Trophoblast cell (in vitro differentiated cells and primary cell): Measurements from ENCODE around the gene PARP1.
"Not testable (repeated sequence)": the region's sequence is repeated elsewhere in the genome, so short reads cannot be mapped to it uniquely, and the experiment has no call there.

ENCODE experiments used
- DNase-seq, 2 donors: peaks; one replicate each; pipeline ENCODE4 v3.0.0-alpha.2; 2016
- H2AFZ ChIP-seq: 2 replicates; pipeline ENCODE4 v1.6.1; 2013; ENCODE audit warnings: low read length, moderate library complexity, mild to moderate bottlenecking; ENCODE audit not compliant: insufficient read depth, poor library complexity
- H2AK5ac ChIP-seq: 2 replicates; pipeline ENCODE4 v1.6.1; 2013; ENCODE audit warnings: mild to moderate bottlenecking, low read length
- H2BK120ac ChIP-seq: 2 replicates; pipeline ENCODE4 v1.6.1; 2013; ENCODE audit warnings: low read length, mild to moderate bottlenecking, moderate library complexity; ENCODE audit not compliant: insufficient read depth, poor library complexity
- H2BK12ac ChIP-seq: 2 replicates; pipeline ENCODE4 v1.6.1; 2013; ENCODE audit warnings: mild to moderate bottlenecking, low read length, moderate library complexity
- H2BK5ac ChIP-seq: 2 replicates; pipeline ENCODE4 v1.6.1; 2013; ENCODE audit warnings: low read length, low read depth, moderate library complexity, mild to moderate bottlenecking; ENCODE audit not compliant: poor library complexity
- H3K14ac ChIP-seq: 2 replicates; pipeline ENCODE4 v1.6.1; 2013; ENCODE audit warnings: mild to moderate bottlenecking, low read length
- H3K18ac ChIP-seq: 2 replicates; pipeline ENCODE4 v1.6.1; 2013; ENCODE audit warnings: mild to moderate bottlenecking, low read length
- H3K23ac ChIP-seq: 2 replicates; pipeline ENCODE4 v1.6.1; 2013; ENCODE audit warnings: low read length
- H3K27ac ChIP-seq: 2 replicates; pipeline ENCODE4 v1.5.1; 2013; ENCODE audit warnings: low read depth, mild to moderate bottlenecking, inconsistent platforms, low read length, moderate library complexity
- H3K27me3 ChIP-seq: 2 replicates; pipeline ENCODE4 v1.6.1; 2013; ENCODE audit warnings: inconsistent platforms, mild to moderate bottlenecking, low read length, moderate library complexity; ENCODE audit not compliant: insufficient read depth
- H3K36me3 ChIP-seq, 2 experiments: 1 replicate in 1 of 2; 2 replicates in 1 of 2; pipeline ENCODE4 v1.6.1; 2013; ENCODE audit warnings: low read length in 2 of 2, mild to moderate bottlenecking in 2 of 2, moderate library complexity in 1 of 2; ENCODE audit not compliant: insufficient read depth in 2 of 2, control insufficient read depth in 1 of 2
- H3K4ac ChIP-seq: 2 replicates; pipeline ENCODE4 v1.6.1; 2013; ENCODE audit warnings: low read depth, mild to moderate bottlenecking, low read length, moderate library complexity
- H3K4me1 ChIP-seq, 2 experiments: 1 replicate in 1 of 2; 2 replicates in 1 of 2; pipeline ENCODE4 v1.6.1; 2013; ENCODE audit warnings: low read length in 2 of 2, mild to moderate bottlenecking in 2 of 2, moderate library complexity in 1 of 2; ENCODE audit not compliant: insufficient read depth in 2 of 2, control insufficient read depth in 1 of 2
- H3K4me2 ChIP-seq: 2 replicates; pipeline ENCODE4 v1.6.1; 2013; ENCODE audit warnings: inconsistent platforms, mild to moderate bottlenecking, low read length, moderate library complexity
- H3K4me3 ChIP-seq: 2 replicates; pipeline ENCODE4 v1.5.1; 2013; ENCODE audit warnings: mild to moderate bottlenecking, low read depth, low read length, inconsistent platforms
- H3K79me1 ChIP-seq: one replicate; pipeline ENCODE4 v1.6.1; 2013; ENCODE audit warnings: low read length
- H3K79me2 ChIP-seq: 2 replicates; pipeline ENCODE4 v1.6.1; 2013; ENCODE audit warnings: low read length, mild to moderate bottlenecking; ENCODE audit not compliant: control insufficient read depth, insufficient read depth, poor library complexity
- H3K9ac ChIP-seq: 2 replicates; pipeline ENCODE4 v1.6.1; 2013; ENCODE audit warnings: mild to moderate bottlenecking, low read length
- H3K9me3 ChIP-seq: 2 replicates; pipeline ENCODE4 v1.6.1; 2013; ENCODE audit warnings: low read depth, mild to moderate bottlenecking, control low read depth, inconsistent platforms, low read length; ENCODE audit not compliant: insufficient read depth
- H4K12ac ChIP-seq: 2 replicates; pipeline ENCODE4 v1.6.1; 2013; ENCODE audit warnings: low read depth, mild to moderate bottlenecking, low read length, moderate library complexity
- H4K8ac ChIP-seq: 2 replicates; pipeline ENCODE4 v1.6.1; 2013; ENCODE audit warnings: low read depth, mild to moderate bottlenecking, low read length, moderate library complexity
- H4K91ac ChIP-seq: one replicate; pipeline ENCODE4 v1.6.1; 2013; ENCODE audit warnings: low read depth, mild to moderate bottlenecking, low read length, moderate library complexity
- WGBS: extraction: QIAGEN DNeasy Blood & Tissue Kit; methylation state at CpG from one replicate; pipeline ENCODE4 v1.1.7; 2013; ENCODE audit warnings: missing lambda C conversion rate; ENCODE audit not compliant: insufficient read length, insufficient coverage; ENCODE audit errors: extremely low coverage; 5-methylcytosine and 5-hydroxymethylcytosine counted together

The PARP1 gene

GRCh38 chr1:226436472-226436854 is 28.6 kb upstream of the PARP1 start:
- Histone ChIP-seq H3K9ac (no peak overlapping the region), H3K79me1 (no peaks in the 10 kb centered on the region), H2AFZ (no peak overlapping the region), H4K8ac (no peak overlapping the region), H4K12ac (no peak overlapping the region), H3K27me3 (no peaks in the 10 kb centered on the region), H2BK5ac (no peak overlapping the region), H3K4me3 (no peak overlapping the region), H3K79me2 (no peaks in the 10 kb centered on the region), H3K14ac (no peak overlapping the region), H3K4me1 (no peaks in the 10 kb centered on the region), H3K9me3 (peaks cover 4% of the 10 kb centered on the region), H3K4me2 (no peak overlapping the region), H4K91ac (no peak overlapping the region), H3K36me3 (no peaks in the 10 kb centered on the region), H3K27ac (no peak overlapping the region), H2AK5ac (no peak overlapping the region), H3K23ac (no peak overlapping the region), H3K4ac (no peak overlapping the region), H3K18ac (no peak overlapping the region), H2BK12ac (no peak overlapping the region), H2BK120ac (no peak overlapping the region)
- WGBS, result no CpG with 5 or more reads among the region's 3 CpGs
- no peak for DNase-seq

DNA sequence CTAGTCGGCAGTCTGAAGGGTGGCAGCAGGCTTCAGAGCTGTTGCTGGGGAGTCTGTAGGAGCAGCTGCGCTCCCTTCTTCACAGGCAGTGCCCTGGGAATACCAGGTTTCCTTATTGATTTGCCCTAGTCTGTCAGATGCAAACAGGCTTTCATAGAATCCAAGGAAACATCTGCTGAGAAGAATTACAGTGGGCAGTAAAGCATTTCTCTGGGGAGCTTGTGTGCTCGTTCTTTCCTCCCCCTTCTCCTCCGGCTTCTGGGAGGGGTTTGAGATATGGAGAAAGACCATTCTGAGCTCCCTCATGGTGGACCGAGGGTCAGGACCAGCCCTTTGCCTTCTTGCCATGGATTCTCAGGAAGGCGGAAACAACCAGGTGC is 25.4 kb upstream of the PARP1 start:
- H3K4me2 ChIP-seq, result no peak overlapping the region

GRCh38 chr1:226432586-226433340 is 24.9 kb upstream of the PARP1 start:
- no peak overlapping the region for H2BK5ac ChIP-seq
- no peak overlapping the region for H3K27ac ChIP-seq
- H3K79me2 ChIP-seq, result no peaks in the 10 kb centered on the region
- WGBS, result no CpG with 5 or more reads among the region's 13 CpGs
- no peak overlapping the region for H3K18ac ChIP-seq
- H3K36me3 ChIP-seq, result no peaks in the 10 kb centered on the region
- no peak overlapping the region for H3K4me2 ChIP-seq
- no peak overlapping the region for H3K4me3 ChIP-seq
- peaks cover 6% of the 10 kb centered on the region for H3K9me3 ChIP-seq
- no peak overlapping the region for H2BK12ac ChIP-seq
- H2AFZ ChIP-seq, result no peak overlapping the region
- H3K23ac ChIP-seq, result no peak overlapping the region
- H4K91ac ChIP-seq, result no peak overlapping the region
- H2AK5ac ChIP-seq, result no peak overlapping the region
- no peak overlapping the region for H3K4ac ChIP-seq
- H3K14ac ChIP-seq, result no peak overlapping the region
- DNase-seq, result no peak
- no peak overlapping the region for H4K12ac ChIP-seq
- H3K79me1 ChIP-seq, result no peaks in the 10 kb centered on the region
- H4K8ac ChIP-seq, result no peak overlapping the region
- no peak overlapping the region for H2BK120ac ChIP-seq
- no peaks in the 10 kb centered on the region for H3K27me3 ChIP-seq
- H3K4me1 ChIP-seq, result peaks cover 4 to 5% of the 10 kb centered on the region in 2 experiments
- no peak overlapping the region for H3K9ac ChIP-seq

More for the DNA sequence above, 25.4 kb upstream of the PARP1 start:
- Histone ChIP-seq H3K4me1 (peaks cover 4 to 5% of the 10 kb centered on the region in 2 experiments), H3K36me3 (no peaks in the 10 kb centered on the region), H3K23ac (no peak overlapping the region), H2BK12ac (no peak overlapping the region), H3K79me1 (no peaks in the 10 kb centered on the region), H3K27me3 (no peaks in the 10 kb centered on the region), H2BK120ac (no peak overlapping the region), H3K9me3 (peaks cover 6% of the 10 kb centered on the region), H3K4me3 (no peak overlapping the region), H4K8ac (no peak overlapping the region), H2AFZ (no peak overlapping the region), H3K14ac (no peak overlapping the region), H3K4ac (no peak overlapping the region), H3K9ac (no peak overlapping the region), H3K79me2 (no peaks in the 10 kb centered on the region), H3K27ac (no peak overlapping the region), H2AK5ac (no peak overlapping the region), H3K18ac (no peak overlapping the region), H4K91ac (no peak overlapping the region), H4K12ac (no peak overlapping the region), H2BK5ac (no peak overlapping the region)
- no peak for DNase-seq
- WGBS, result no CpG with 5 or more reads among the region's 6 CpGs

GRCh38 chr1:226431898-226432297 is 24.0 kb upstream of the PARP1 start:
- H2BK120ac ChIP-seq, H3K14ac ChIP-seq, H3K4ac ChIP-seq, DNase-seq, H3K27ac ChIP-seq, H2BK12ac ChIP-seq, H2AFZ ChIP-seq, H3K4me3 ChIP-seq, H3K4me1 ChIP-seq, H3K9ac ChIP-seq, H2AK5ac ChIP-seq, H3K4me2 ChIP-seq, H3K23ac ChIP-seq, H3K79me1 ChIP-seq, H3K36me3 ChIP-seq, H3K9me3 ChIP-seq, H3K18ac ChIP-seq, H3K79me2 ChIP-seq, H4K8ac ChIP-seq, H4K91ac ChIP-seq, H3K27me3 ChIP-seq, H2BK5ac ChIP-seq, H4K12ac ChIP-seq: not testable (repeated sequence)
- WGBS, result no CpG with 5 or more reads among the region's 2 CpGs
